ENCODE measurements around the gene SARS1.
"Not testable (repeated sequence)": the region's sequence is repeated elsewhere in the genome, so short reads cannot be mapped to it uniquely, and the experiment has no call there.

Gene SARS1, protein sequence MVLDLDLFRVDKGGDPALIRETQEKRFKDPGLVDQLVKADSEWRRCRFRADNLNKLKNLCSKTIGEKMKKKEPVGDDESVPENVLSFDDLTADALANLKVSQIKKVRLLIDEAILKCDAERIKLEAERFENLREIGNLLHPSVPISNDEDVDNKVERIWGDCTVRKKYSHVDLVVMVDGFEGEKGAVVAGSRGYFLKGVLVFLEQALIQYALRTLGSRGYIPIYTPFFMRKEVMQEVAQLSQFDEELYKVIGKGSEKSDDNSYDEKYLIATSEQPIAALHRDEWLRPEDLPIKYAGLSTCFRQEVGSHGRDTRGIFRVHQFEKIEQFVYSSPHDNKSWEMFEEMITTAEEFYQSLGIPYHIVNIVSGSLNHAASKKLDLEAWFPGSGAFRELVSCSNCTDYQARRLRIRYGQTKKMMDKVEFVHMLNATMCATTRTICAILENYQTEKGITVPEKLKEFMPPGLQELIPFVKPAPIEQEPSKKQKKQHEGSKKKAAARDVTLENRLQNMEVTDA

DNA sequence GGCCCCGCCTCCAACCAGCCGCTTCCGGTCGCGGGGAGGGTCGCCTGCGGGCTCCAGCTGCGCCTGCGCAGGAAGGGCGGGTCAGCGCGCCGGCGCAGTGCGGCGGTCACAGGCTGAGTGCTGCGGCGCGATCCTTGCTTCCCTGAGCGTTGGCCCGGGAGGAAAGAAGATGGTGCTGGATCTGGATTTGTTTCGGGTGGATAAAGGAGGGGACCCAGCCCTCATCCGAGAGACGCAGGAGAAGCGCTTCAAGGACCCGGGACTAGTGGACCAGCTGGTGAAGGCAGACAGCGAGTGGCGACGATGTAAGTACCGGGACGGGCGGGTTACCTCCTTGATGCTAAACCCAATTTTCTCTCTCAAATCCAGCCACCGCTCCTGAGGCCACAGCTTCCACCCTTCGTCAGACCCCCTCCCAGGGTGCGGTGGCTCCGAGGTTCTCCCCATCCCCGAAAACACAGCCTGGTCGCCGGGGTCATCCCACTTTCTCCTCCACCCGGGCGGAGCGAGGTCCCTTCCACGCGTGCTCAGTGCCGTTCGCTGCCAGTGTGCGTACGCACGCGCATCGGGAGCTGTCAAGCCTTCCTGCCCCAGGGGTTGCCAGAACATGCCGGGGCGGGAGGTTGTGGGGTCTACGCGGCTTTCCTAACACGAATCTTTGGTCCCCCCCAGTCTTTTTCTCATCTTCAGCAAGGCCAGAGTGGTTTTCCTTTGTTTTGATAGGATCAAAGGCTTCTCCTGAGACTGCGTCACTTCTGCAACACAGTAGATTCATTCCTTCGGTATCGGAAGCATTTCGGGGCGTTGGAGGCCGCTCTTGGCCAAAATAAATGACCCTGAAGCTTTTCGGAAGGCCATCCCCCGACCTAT, at the start of gene SARS1:
SARS1 (plus strand) TSS at position 95 of the 870 bp plus-strand sequence; CDS start at position 170, 75 bp downstream.
- DNase-seq, result peak; percentile 93

- DNase-seq, result no peak
These were observed 49.2 kb upstream of the SARS1 start for GRCh38 chr1:109164538-109164937.

- peak; percentile 54 for DNase-seq
These were observed 46.7 kb upstream of the SARS1 start for GRCh38 chr1:109167001-109167506.

GRCh38 chr1:109170035-109170764, 43.5 kb upstream of the SARS1 start:
- DNase-seq, result peak; percentile 14

- no peak for DNase-seq
These were observed 42.1 kb upstream of the SARS1 start for GRCh38 chr1:109171646-109172045.

- DNase-seq, result not testable (repeated sequence)
These were observed 37.4 kb upstream of the SARS1 start for GRCh38 chr1:109176349-109176748.

DNA sequence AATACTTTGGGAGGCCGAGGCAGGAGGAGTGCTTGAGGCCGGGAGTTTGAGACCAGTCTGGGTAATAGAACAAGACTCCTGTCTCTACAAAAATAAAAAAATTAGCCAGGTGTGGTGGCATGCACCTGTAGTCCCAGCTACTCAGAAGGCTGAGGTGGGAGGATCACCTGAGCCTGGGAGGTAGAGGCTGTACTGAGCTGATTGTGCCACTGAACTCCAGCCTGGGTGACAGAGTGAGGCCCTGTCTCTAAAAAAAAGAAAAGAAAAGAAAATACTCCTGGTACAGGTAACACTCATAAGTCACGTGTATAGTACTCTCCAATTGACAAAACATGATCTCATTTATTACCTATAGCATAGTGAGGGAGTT, 33.0 kb upstream of the SARS1 start:
- not testable (repeated sequence) for DNase-seq

- no peak for DNase-seq
These were observed 32.5 kb upstream of the SARS1 start for GRCh38 chr1:109181085-109181806.

DNA sequence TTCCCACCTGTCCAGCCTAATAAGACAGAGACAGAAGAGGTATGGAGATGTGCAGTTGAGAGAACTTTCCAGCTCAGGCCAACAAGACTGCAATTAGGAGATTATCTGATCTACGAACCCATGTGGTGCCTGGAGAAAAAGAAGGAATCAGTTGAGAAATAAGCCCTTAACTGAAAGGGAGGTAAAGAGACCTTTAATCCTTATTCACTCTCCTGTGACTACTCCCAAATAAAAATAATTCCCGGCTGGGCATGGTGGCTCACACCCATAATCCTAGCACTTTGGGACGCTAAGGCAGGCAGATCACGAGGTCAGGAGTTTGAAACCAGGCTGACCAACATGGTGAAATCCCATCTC, 31.9 kb upstream of the SARS1 start:
- no peak for DNase-seq

GRCh38 chr1:109183058-109183738, 30.5 kb upstream of the SARS1 start:
- DNase-seq, result no peak

- no peak for DNase-seq
These were observed 29.0 kb upstream of the SARS1 start for GRCh38 chr1:109184687-109185086.

DNA sequence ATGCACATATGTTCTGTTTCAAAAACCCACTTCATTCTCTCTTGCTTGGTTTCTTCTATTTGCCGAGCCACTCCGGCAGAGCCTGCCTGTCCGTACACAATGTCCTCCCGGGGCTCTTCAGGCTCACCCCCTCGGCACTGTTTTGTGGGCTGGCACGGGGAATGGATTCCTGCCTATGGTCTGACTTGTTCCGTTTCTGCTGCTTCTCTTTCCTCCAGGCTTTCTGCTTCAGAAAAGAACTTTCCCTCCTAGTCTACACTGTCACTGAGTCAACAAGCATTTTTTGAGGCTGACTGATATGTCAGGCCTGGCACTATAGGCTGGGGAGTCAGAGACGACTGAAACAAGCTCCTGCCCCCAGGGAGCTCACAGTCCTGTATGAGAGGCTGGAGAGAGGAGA, 28.4 kb upstream of the SARS1 start:
- no peak for DNase-seq

DNA sequence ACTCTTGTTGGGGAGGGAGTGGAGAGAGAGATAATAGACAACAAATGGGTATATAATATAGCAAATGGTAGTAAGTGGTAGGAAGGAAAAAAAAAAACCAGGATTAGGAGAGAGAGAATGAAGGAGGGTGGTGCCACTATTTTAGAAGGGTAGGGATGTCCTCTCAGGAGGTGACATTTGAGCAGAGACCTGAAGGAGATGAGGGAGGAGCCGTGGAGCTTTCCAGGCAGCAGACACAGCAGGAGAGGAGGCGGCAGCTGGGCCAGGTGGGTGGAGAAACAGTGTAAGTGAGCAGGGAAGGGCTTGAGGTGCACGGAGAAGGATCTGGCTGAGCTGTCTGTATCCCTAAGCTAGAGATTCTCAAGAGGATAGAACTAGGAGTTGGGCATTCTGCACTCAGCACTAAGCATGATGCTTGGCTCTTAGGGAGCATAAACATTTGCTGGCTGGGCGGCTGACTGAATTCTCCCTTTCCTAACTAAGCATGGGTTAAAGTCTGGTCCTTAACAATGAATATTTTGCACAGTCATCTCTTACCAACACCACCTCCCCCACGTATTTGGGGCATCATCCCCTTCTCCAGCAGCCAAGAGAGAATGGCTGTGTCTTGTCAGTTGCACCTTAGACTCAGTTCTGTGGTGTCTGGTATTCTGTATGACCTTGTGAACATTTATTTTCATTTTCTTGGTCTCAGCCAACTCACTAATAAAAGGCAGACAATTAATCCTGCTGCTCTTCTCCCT, 27.6 kb upstream of the SARS1 start:
- no peak for DNase-seq

DNA sequence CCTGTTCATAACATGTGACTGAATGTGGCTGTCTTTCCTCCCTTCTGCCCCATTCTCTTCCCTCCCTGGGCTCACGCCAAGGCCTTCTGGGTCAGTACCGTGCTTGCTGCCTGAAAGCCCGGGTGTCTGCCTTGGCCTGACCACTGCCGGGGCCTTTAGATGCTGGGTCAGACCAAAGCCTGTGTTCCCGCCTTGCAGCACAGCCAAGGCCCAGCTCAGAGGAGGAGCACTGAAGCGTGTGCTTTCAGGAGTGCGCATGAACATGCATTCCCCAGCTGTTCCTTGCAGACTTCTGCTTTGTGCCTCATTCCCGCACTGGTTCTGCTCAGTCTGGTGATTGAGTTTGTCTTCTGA, 27.0 kb upstream of the SARS1 start:
- DNase-seq, result no peak

DNA sequence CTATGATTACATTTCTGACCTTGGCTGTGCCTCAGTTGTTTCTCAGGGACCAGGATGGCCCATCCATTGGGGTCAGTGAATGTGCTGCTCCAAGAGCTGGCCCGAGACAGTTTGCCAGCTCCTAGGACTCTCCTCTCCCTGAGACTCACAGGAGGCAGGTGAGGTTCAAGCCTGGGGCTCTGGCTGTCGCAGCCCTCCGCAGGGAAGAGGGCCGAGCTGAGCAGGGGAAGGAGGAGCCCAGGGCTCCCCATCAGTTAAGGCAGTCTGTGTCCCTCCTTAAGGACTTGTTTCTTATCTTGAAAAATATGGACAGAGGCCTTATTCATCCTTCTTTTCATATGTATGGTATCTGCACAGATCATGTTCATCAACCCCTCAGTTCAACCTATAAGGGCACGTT, 26.6 kb upstream of the SARS1 start:
- DNase-seq, result no peak

DNA sequence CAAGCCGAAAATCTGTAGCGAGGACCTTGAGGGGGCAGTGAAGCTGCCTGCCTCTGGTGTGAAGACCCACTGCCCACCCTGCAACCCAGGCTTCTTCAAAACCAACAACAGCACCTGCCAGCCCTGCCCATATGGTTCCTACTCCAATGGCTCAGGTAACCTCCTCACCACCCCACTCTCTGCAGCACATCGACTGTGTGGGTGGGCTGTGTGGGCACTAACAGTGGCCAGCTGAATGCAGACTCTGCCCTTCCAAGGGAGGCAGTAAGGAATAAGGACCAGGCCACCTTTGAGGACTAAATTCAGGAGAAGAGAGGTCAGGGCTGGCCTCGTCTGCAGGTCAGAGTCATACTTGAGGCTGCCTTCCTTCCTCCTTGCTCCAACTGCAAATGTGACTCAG, 25.5 kb upstream of the SARS1 start:
- DNase-seq, result no peak

DNA sequence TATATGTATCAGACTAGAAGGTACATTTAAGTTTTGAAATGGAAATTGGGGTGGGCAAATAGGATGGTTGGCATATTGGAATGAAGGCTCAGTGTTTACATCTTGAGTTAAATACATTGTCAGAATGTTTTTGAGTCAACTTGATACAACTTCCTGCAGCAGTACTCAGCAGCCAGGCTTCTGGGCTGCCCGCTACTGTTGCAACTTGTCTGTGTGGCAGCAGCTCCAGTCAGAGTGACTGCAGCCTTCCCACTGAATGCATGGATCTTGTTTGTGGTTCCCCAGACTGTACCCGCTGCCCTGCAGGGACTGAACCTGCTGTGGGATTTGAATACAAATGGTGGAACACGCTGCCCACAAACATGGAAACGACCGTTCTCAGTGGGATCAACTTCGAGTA, 24.9 kb upstream of the SARS1 start:
- DNase-seq, result no peak

GRCh38 chr1:109190189-109190588, 23.5 kb upstream of the SARS1 start:
- DNase-seq, result no peak

DNA sequence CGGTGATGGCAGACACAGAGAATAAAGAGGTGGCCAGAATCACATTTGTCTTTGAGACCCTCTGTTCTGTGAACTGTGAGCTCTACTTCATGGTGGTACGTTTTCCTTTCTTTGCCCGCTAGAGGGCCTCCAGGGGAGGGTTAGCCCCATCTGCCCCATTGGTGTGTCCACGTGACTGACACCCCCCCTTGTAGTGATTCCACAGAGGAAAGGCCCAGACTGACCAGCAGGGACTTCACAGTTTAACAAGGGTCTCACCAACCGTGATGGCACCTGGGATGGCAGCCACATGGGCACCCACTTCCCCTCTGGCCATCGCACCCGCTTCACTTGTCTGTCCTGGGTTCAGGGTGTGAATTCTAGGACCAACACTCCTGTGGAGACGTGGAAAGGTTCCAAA, 22.3 kb upstream of the SARS1 start:
- DNase-seq, result no peak

DNA sequence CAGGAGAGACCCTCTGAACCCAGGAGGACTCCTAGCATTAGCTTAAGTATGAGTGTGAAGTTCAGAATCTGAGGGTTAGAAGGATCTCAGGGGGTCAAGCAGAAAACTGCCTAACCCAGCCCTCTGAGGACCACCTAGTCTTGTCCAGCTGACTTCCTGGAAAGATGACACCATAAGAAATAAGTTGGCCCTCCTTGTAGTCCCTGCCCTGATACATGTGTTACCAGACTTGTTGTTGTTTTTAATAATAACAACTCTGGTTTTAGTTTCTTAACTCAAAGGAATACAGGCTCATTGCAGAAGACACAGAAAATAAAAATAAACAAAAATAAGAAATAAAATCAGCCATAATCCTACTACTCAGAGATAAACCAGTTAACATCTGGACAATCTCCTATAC, 21.8 kb upstream of the SARS1 start:
- DNase-seq, result no peak

DNA sequence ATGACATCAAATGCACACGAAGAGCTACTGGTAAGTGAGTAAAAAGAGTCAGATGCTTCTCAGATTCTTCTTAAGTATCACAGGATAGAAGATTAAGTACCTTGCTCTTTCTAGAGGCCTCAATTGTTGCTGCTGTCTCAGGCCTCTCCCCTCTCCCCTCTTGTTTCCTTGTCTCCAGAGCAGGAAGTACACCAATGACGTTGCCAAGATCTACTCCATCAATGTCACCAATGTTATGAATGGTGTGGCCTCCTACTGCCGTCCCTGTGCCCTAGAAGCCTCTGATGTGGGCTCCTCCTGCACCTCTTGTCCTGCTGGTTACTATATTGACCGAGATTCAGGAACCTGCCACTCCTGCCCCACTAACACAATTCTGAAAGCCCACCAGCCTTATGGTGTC, 21.3 kb upstream of the SARS1 start:
- no peak for DNase-seq

All from right hindlimb (tissue), 1 donor.